Keratinocyte (primary cell): ENCODE results near the gene AKR1C2. TPM values are rescaled to one million over a fixed set of nuclear protein-coding genes. Genes with fewer than 3 reads are reported as not detected.

Experiments used
- DNase-seq: peaks from one replicate; pipeline ENCODE4 v3.0.0-alpha.2; 2011; ENCODE audit warnings: low read depth, missing footprints, low spot score
- FAIRE-seq: peaks from 2 replicates; lab custom pipeline; 2011; peaks lifted over from hg19 to GRCh38; lab: Jason Lieb, UNC
- H2AFZ ChIP-seq: 2 replicates; pipeline ENCODE4 v1.6.0; 2012; ENCODE audit warnings: low read length, control low read depth, inconsistent platforms; ENCODE audit not compliant: control insufficient read depth
- H3K27ac ChIP-seq: 2 replicates; pipeline ENCODE4 v1.5.1; 2011; ENCODE audit warnings: low read length; ENCODE audit not compliant: control insufficient read depth, insufficient read depth
- H3K27me3 ChIP-seq: 3 replicates; pipeline ENCODE4 v1.6.0; 2011; ENCODE audit warnings: low read length; ENCODE audit not compliant: control insufficient read depth, insufficient read depth; ENCODE audit errors: extremely low read depth
- H3K36me3 ChIP-seq, 2 experiments: 2 replicates in 1 of 2; 3 replicates in 1 of 2; pipeline ENCODE4 v1.5.1; 2011; ENCODE audit warnings: low read length in 2 of 2, mild to moderate bottlenecking in 1 of 2; ENCODE audit not compliant: control insufficient read depth in 2 of 2, insufficient read depth in 2 of 2; ENCODE audit errors: extremely low read depth in 1 of 2
- H3K4me1 ChIP-seq: 3 replicates; pipeline ENCODE4 v1.5.1; 2011; ENCODE audit warnings: low read length; ENCODE audit not compliant: control insufficient read depth, insufficient read depth; ENCODE audit errors: extremely low read depth
- H3K4me2 ChIP-seq: 3 replicates; pipeline ENCODE4 v1.6.0; 2011; ENCODE audit warnings: low read depth, low read length; ENCODE audit not compliant: control insufficient read depth, insufficient read depth; ENCODE audit errors: extremely low read depth
- H3K4me3 ChIP-seq, 3 experiments: fragments of 200-600 bp in 1 of 3; sonication (generic) in 1 of 3; 2 replicates in 2 of 3; 3 replicates in 1 of 3; pipeline ENCODE4 v1.5.1; 2011 to 2016; ENCODE audit warnings: low read length in 3 of 3, mild to moderate bottlenecking in 3 of 3, control low read depth in 2 of 3, inconsistent platforms in 1 of 3, low read depth in 1 of 3, mixed read lengths in 1 of 3, mixed run types in 1 of 3, moderate library complexity in 1 of 3; ENCODE audit not compliant: control insufficient read depth in 2 of 3, insufficient read depth in 2 of 3; ENCODE audit errors: extremely low read depth in 1 of 3
- H3K79me2 ChIP-seq: 2 replicates; pipeline ENCODE4 v1.6.0; 2012; ENCODE audit warnings: low read length; ENCODE audit not compliant: control insufficient read depth, insufficient read depth
- H3K9ac ChIP-seq: 3 replicates; pipeline ENCODE4 v1.6.0; 2011; ENCODE audit warnings: low read length; ENCODE audit not compliant: control insufficient read depth, insufficient read depth; ENCODE audit errors: extremely low read depth
- H3K9me1 ChIP-seq: 3 replicates; pipeline ENCODE4 v1.6.0; 2011; ENCODE audit warnings: low read length; ENCODE audit not compliant: control insufficient read depth, insufficient read depth; ENCODE audit errors: extremely low read depth
- H3K9me3 ChIP-seq: 2 replicates; pipeline ENCODE4 v1.5.1; 2012; ENCODE audit warnings: low read depth, low read length; ENCODE audit not compliant: control insufficient read depth
- H4K20me1 ChIP-seq: 3 replicates; pipeline ENCODE4 v1.6.0; 2011; ENCODE audit warnings: low read length; ENCODE audit not compliant: control insufficient read depth, insufficient read depth; ENCODE audit errors: extremely low read depth
- CTCF ChIP-seq, 3 experiments: IDR thresholded peaks in 1 of 3; conservative IDR thresholded peaks in 1 of 3; optimal IDR thresholded peaks in 1 of 3; 2 replicates in 2 of 3; 3 replicates in 1 of 3; pipeline versions ENCODE3 to v1.5.1; 2011; ENCODE audit warnings: low read length in 3 of 3, mild to moderate bottlenecking in 3 of 3, moderate library complexity in 2 of 3, control low read depth in 1 of 3, inconsistent platforms in 1 of 3; ENCODE audit not compliant: insufficient read depth in 2 of 3; ENCODE audit errors: extremely low read depth in 1 of 3
- EZH2 ChIP-seq: IDR thresholded peaks from one replicate; pipeline ENCODE4 v1.6.1; 2012; ENCODE audit warnings: inconsistent platforms, mild to moderate bottlenecking, low read length, moderate library complexity
- dilution Hi-C: fragments of 300-500 bp; cut with MboI; formaldehyde crosslinking; loops from one replicate; pipeline ENCODE4 v1.7.0; 2020; ENCODE audit warnings: low sequenced_read_pairs; ENCODE audit not compliant: extremely low pct_ligation_motif_present
- polyA plus RNA-seq, 5 experiments: library from polyadenylated mRNA; depleted of rRNA in 3 of 5; stranded (reverse) in 3 of 5; stranded (forward) in 1 of 5; unstranded in 1 of 5; fragments of >200 nt; gene quantifications; 1 replicate in 1 of 5; 2 replicates in 3 of 5; 3 replicates in 1 of 5; pipeline versions ENCODE4 v1.2.1 to v1.2.3, GENCODE V29; 2011 to 2012; ENCODE audit warnings: missing spikeins in 2 of 5, low read depth in 1 of 5, low replicate concordance in 1 of 5

AKR1C2 gene
- polyA plus RNA-seq, 1 donor (not counting 4 experiments of a cell fraction or from before 2014, with no cell fraction given) = 66.0 TPM

GRCh38 chr10:5043716-5044115 lies 40.1 kb upstream of the AKR1C2 start:
- Histone ChIP-seq H3K4me2 (no peak overlapping the region), H2AFZ (no peak overlapping the region), H3K9me1 (no peaks in the 10 kb centered on the region), H3K36me3 (no peaks in the 10 kb centered on the region), H3K27me3 (no peaks in the 10 kb centered on the region), H3K9ac (no peak overlapping the region), H3K79me2 (no peaks in the 10 kb centered on the region), H3K4me3 (no peak overlapping the region), H3K27ac (no peak overlapping the region), H3K9me3 (no peaks in the 10 kb centered on the region), H3K4me1 (peaks cover 18% of the 10 kb centered on the region), H4K20me1 (no peaks in the 10 kb centered on the region)
- TF ChIP-seq EZH2 (no peak), CTCF (optimal IDR thresholded peaks at IDR 0.05 in 1 of 3, IDR thresholded peaks at IDR 0.05 in 1 of 3, conservative IDR thresholded peaks at IDR 0.05 in 1 of 3; ENCODE audit: extremely low read depth in 1 of 3, insufficient read depth in 2 of 3, low read length in 3 of 3) (no peak)
- dilution Hi-C loops = no loop called here
- no peak for DNase-seq
- FAIRE-seq = no peak

GRCh38 chr10:5042922-5043321 lies 39.3 kb upstream of the AKR1C2 start:
- Histone ChIP-seq H3K4me3 (no peak overlapping the region), H3K9me1 (no peaks in the 10 kb centered on the region), H3K27ac (no peak overlapping the region), H4K20me1 (no peaks in the 10 kb centered on the region), H3K79me2 (no peaks in the 10 kb centered on the region), H3K27me3 (no peaks in the 10 kb centered on the region), H3K9ac (no peak overlapping the region), H2AFZ (no peak overlapping the region), H3K9me3 (no peaks in the 10 kb centered on the region), H3K36me3 (no peaks in the 10 kb centered on the region), H3K4me2 (no peak overlapping the region), H3K4me1 (peaks cover 12% of the 10 kb centered on the region)
- dilution Hi-C loops = no loop called here
- TF ChIP-seq CTCF (optimal IDR thresholded peaks at IDR 0.05 in 1 of 3, IDR thresholded peaks at IDR 0.05 in 1 of 3, conservative IDR thresholded peaks at IDR 0.05 in 1 of 3; ENCODE audit: extremely low read depth in 1 of 3, insufficient read depth in 2 of 3, low read length in 3 of 3) (no peak), EZH2 (no peak)
- FAIRE-seq = no peak
- no peak for DNase-seq
